ENCODE results near the gene ZDHHC20. TPM values are rescaled to one million over a fixed set of nuclear protein-coding genes. Genes with fewer than 3 reads are reported as not detected.

ZDHHC20 gene
- total RNA-seq, 1 donor from 2014 or later: 49.2 TPM

- DNase-seq (ENCODE audit: low read depth): no peak
- no peak for TF ChIP-seq CTCF (conservative IDR thresholded peaks at IDR 0.05; ENCODE audit: low read depth, low read length)
- no peak overlapping the region for H3K4me3 ChIP-seq (ENCODE audit: low read depth, low read length)
Observed at GRCh38 chr13:21359855-21360254, 99.2 kb downstream of the ZDHHC20 start.

- DNase-seq (ENCODE audit: low read depth): no peak
- TF ChIP-seq CTCF (conservative IDR thresholded peaks at IDR 0.05; ENCODE audit: low read depth, low read length): no peak
- H3K4me3 ChIP-seq (ENCODE audit: low read depth, low read length): no peak overlapping the region
Observed at GRCh38 chr13:21355304-21355703, 103.8 kb downstream of the ZDHHC20 start.

- DNase-seq (ENCODE audit: low read depth): no peak
- H3K4me3 ChIP-seq (ENCODE audit: low read depth, low read length): no peak overlapping the region
- TF ChIP-seq CTCF (conservative IDR thresholded peaks at IDR 0.05; ENCODE audit: low read depth, low read length): no peak
Observed at GRCh38 chr13:21354721-21355120, 104.4 kb downstream of the ZDHHC20 start.

GRCh38 chr13:21348488-21349120 is 110.5 kb downstream of the ZDHHC20 start:
- no peak for DNase-seq (ENCODE audit: low read depth)
- TF ChIP-seq CTCF (conservative IDR thresholded peaks at IDR 0.05; ENCODE audit: low read depth, low read length): no peak
- no peak overlapping the region for H3K4me3 ChIP-seq (ENCODE audit: low read depth, low read length)

GRCh38 chr13:21347753-21348318 is 111.3 kb downstream of the ZDHHC20 start:
- H3K4me3 ChIP-seq (ENCODE audit: low read depth, low read length): no peak overlapping the region
- no peak for DNase-seq (ENCODE audit: low read depth)
- TF ChIP-seq CTCF (conservative IDR thresholded peaks at IDR 0.05; ENCODE audit: low read depth, low read length): no peak

- no peak for TF ChIP-seq CTCF (conservative IDR thresholded peaks at IDR 0.05; ENCODE audit: low read depth, low read length)
- DNase-seq (ENCODE audit: low read depth): no peak
- H3K4me3 ChIP-seq (ENCODE audit: low read depth, low read length): no peak overlapping the region
Observed at GRCh38 chr13:21344662-21345176, 114.4 kb downstream of the ZDHHC20 start.

GRCh38 chr13:21343659-21344058 is 115.4 kb downstream of the ZDHHC20 start:
- H3K4me3 ChIP-seq (ENCODE audit: low read depth, low read length): no peak overlapping the region
- TF ChIP-seq CTCF (conservative IDR thresholded peaks at IDR 0.05; ENCODE audit: low read depth, low read length): no peak
- no peak for DNase-seq (ENCODE audit: low read depth)
